NCI-H2029 treated with DMSO at 0.1 percent for 48 hours (cell line): ENCODE results near the gene DMPK.
A peak's percentile ranks its signal among the peaks of the same experiment; 100 is the strongest.

Source experiments
- DNase-seq: peaks from one replicate; lab custom pipeline; 2025; lab: John Stamatoyannopoulos, UW

The DMPK gene, protein sequence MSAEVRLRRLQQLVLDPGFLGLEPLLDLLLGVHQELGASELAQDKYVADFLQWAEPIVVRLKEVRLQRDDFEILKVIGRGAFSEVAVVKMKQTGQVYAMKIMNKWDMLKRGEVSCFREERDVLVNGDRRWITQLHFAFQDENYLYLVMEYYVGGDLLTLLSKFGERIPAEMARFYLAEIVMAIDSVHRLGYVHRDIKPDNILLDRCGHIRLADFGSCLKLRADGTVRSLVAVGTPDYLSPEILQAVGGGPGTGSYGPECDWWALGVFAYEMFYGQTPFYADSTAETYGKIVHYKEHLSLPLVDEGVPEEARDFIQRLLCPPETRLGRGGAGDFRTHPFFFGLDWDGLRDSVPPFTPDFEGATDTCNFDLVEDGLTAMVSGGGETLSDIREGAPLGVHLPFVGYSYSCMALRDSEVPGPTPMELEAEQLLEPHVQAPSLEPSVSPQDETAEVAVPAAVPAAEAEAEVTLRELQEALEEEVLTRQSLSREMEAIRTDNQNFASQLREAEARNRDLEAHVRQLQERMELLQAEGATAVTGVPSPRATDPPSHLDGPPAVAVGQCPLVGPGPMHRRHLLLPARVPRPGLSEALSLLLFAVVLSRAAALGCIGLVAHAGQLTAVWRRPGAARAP

DNA sequence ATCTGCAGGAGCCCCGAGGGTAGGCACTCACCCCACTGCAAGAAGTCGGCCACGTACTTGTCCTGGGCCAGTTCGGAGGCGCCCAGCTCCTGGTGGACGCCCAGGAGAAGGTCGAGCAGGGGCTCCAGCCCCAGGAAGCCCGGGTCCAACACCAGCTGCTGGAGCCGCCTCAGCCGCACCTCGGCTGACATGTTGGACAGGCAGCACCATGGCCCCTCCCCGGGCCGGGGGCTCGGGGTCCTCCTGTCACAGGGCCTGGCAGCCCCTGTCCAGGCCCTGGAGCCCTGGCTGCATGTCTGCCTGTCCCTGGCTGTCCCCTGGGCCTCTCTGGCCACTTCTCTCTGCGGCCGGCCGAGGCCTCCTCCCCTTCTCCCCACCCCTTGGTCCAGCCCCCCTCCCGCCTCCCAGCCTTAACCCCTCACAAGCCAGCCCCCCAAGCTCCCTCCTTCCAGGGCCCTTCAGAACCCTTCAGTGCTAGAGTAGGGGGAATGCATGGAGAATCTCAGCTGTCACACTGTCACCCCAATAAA lies at the start of gene DMPK:
DMPK (minus strand) TSS at position 329 of the 530 bp plus-strand sequence; CDS start at position 191, 138 bp downstream.
- no peak for DNase-seq

DNA sequence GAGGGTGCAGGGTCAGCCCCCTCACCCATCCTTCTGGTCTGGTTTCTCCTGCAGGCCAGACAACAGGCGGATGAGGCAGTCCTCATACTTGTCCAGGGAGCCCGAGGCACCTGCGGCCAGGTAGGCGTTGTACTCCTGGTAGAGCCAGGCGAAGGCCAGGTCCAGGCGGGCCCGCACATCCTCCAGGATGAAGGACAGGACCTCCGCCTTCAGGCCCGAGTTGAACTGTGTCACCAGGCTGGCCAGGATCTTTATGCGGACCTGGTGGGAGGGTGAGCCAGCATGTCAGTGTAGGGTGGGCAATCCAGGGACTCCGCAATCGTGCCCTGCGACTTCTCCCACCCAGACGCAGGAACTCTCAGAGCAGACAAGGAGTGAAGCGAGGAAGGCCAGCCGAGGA lies 46.7 kb upstream of the DMPK start:
- DNase-seq = no peak

DNA sequence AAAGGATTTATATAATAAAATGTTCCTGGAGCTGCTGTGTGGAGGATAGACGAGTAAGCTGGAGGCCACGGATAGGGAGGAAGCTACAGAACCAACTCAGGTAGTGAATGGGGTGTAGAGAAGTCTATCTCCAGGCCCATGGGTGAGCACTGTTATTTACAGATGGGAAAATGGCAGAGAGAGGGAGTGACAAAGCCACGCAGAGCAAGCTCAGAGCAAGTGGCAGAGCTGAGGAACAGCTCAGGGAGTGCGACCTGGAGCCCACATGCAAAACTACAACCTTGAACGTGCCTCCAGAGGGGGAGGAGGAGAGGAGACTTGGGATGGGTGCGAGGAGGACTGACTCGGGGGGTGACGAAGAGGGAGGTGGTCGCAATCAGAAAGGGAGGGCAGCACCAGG lies 46.2 kb upstream of the DMPK start:
- no peak for DNase-seq

DNA sequence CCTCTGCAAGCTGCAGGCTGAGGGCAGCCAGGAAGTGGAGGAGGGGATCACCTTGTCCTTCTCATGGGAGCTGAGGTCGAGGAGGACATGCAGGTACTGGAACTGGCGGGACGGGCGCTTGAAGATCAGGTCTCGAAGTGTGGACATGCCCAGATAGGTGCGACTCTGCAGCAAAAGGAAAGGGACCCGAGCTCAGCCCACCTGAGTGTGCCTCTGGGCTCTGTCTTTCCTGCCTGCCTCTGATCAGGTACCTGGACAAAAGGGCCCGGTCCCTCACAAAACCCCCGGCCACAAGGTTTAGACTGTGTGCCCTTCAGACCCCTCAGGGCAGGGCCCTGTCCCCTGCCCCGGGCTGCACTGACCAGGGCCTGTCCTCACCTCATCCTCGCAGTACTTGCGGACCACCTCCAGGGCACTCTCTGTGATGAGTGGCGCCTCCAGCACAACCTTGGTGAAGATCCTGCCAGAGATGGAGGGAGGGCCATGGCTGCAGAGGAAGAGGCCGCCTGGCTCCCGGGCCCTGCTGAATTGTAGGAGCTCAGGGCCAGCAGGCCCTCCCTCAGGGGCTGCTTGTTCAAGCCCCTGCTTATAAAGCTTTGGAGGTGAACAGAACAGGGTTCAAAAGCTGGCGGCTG lies 45.3 kb upstream of the DMPK start:
- DNase-seq = no peak

DNA sequence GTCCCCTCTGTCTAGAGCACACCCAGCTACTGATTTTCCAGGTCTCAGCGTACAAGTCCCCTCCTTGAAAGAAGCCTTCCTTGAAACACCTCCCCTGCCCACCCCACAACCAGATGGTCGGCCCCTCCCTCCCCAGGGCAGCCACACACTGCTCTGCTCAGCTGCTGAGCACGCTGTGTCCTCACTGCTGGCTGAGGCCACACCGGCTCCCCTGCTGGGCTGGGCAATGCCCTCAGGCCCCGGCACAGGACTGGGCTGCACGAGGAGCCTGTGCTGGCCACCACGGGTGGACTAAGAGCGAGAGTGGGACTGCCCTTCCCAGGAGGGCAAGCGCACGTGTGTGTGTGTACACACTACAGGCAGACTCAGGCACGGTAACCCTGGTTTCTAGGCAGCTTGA lies 44.6 kb upstream of the DMPK start:
- no peak for DNase-seq

DNA sequence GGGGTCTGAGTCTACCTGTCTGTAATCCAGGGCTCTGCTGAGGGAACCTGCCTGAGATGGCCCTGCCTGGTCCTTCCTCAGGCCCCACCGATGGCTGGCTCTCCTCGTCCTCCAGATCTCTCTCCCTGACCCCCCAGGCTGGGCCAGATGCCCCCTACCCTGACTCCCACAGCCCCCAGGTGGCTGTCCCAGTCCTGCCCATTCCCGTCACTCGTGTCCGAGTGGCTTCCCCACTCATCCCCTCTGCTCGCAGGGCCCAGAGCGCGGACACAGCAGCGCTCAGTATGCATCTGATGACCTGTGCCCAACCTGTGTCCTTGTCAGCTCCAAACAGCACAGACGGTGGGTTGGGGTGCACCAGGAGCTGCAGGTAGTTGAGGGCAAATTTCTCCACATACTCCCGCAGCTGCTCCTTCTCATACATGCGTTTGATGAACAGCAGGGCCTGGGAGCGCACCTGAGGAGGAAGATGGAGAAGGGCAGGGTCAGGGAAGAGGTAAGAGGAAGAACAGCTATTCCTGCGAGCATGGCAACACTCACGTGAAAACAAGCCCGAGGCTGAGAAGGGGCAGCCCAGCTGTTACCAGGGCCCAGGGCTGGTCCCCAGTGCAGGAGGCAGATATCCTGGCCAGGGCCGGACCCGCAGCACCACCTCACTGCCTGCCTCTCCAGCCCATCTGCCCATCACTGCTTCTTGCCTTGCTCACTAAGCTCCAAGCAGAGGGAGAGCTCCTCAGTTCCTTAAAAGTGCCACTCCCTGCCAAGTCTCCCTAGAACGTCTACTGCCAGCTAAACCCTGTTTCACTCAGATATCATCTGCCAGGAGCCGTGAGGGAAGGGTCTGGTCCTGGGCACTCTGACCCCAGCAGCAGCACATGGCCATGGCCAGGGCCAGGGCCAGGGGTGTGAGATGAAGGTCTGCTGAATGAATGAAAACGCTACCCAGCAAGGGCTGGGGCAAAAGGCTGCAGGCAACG lies 43.9 kb upstream of the DMPK start:
- DNase-seq = no peak

DNA sequence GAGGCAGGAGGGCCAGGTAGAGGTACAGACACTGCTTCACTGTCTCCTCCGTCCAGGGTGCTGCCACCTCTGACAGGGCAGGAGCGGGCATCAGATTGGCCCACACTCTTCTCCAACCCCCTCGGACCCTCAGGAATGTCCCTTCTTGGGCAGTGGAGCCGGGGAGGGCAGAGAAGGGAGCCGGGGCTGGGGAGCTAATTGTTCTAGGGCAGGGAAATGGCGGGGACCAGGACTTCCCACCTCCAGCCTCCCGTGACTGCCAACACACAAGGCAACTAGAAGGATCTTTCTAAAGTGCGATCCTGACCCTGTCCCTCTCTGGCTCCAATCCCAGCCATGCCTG lies 42.9 kb upstream of the DMPK start:
- no peak for DNase-seq

DNA sequence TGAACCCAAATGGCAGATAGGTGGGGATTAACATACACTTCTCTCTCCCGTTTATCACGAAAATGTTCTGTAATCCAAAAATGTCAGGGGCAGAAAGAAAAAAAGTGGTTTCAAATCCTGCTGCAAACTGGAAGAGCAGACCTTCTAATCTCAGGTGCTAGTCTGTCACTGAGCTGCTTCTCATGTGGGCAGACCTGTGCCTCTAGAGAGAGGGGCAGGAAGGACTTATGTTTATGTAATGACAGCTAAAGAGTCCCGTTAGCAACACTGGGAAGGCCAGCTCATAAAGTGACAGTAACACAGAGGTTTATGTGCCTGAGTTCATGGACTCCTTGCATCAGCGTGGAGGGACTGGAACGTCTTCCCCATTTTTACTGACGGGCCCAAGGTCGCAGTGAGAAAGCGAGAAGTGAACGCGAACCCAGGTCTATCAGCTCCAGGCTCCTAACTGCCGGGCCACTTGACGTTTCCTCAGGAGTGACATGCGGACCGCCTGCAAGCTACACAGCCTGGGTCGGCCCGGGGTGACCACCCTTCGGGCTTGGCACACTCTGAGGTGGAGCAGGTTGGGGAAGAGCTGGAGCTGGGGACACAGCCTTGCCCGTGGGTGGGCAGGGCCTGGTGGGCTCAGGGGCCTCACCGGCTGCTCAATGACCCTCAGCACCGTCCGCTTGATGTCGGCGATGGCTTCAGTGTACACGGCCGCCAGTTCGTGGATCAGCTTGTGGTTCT lies 42.4 kb upstream of the DMPK start:
- DNase-seq = no peak

DNA sequence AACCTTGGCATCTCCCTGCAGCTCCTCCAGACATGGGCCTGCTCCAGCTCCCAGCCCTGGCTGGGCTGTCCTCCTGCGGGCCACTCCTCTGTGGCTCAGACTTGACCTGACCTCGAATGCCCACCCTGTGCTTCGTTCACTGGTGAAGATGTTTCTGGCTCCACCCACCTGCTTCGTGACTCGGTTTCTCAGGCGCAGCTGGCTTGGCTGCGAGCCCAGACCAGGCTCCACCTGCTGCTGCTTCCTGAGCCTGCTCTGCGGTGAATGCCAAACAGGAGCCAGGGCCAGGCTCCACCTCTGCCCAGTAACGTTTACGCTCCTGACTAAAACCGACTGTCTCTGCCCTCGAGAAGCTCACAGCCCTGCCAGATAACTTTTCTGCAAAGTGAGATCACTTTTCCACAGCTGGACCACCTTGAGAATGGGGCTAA lies 41.8 kb upstream of the DMPK start:
- DNase-seq = peak; percentile 34

DNA sequence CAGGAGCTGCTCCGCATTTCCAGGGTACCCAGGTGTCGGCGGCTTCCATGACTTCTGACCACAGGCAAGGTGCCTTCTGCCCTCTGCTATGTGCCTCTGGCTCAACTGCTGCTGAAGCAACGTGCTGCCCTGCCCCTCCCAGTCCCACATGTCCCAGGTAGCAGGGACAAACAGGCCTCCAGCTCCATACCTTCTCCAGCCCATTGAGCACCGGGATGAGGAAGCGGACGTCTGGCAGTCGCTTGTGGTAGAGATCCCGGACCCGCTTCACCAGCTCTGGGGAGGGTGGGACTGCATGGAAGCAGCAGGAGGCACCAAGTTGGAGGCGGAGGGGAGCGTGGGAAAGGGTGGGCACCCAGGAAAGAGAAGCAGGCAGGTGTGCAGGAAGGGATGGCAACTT lies 40.9 kb upstream of the DMPK start:
- DNase-seq = no peak

DNA sequence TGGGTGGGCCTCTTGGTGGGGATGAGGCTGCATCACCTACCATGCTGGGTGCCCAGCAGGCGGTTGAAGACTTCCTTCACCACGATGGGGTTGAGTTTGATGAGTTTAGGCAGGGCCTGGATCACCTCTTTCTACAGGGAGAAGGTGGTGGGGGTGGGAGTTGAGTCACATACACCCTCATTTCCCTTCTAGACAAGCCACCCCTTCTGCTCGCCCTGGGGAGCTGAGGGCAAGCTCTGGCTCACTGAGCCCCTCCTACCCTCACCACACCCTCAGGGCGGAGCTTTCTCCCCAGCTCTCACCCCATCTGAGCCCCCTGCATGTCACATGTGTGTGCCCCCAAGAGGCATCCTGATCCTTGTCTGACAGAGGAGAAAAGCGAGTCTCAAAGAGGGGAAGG lies 40.4 kb upstream of the DMPK start:
- no peak for DNase-seq

DNA sequence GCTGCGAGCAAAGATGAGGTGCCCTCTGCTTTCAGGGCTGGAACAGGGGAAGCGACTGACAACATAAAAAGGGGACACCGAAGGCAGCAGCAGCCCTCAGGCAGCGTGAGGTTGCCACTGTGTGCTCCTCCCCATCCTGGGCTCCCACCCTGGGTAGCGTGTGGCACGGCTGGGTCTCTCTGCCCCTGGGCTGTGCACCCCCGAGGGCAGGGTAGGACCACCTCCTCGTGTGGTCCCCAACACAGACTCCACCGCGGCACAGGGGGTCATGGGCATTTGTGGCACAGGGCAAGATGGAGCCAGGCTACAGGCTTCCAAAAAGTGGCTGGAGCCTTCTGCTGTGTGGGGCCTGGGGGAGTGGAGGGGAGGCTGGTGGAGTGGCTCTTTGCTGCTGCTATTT lies 39.3 kb upstream of the DMPK start:
- DNase-seq = no peak

DNA sequence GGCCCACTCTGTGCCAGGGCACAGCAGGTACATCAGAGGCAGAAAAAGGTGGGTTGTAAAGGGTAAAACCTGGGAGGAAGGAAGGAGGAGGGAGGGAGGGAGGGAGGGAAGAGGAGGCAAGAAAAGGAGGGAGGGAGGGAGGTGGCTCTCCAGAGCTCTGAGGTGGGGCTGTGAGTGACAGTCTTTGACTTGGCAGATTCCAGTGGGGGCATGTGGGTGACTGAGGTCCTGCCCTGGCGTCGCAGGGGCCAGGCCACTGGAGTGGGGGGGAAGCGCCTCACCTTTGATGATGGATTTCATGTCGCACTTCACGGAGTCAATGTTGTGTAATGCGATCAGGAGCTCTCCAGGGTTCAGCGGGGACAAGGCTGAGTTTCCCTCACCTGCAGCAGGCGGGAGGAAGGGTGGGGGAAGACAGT lies 38.8 kb upstream of the DMPK start:
- DNase-seq = no peak

DNA sequence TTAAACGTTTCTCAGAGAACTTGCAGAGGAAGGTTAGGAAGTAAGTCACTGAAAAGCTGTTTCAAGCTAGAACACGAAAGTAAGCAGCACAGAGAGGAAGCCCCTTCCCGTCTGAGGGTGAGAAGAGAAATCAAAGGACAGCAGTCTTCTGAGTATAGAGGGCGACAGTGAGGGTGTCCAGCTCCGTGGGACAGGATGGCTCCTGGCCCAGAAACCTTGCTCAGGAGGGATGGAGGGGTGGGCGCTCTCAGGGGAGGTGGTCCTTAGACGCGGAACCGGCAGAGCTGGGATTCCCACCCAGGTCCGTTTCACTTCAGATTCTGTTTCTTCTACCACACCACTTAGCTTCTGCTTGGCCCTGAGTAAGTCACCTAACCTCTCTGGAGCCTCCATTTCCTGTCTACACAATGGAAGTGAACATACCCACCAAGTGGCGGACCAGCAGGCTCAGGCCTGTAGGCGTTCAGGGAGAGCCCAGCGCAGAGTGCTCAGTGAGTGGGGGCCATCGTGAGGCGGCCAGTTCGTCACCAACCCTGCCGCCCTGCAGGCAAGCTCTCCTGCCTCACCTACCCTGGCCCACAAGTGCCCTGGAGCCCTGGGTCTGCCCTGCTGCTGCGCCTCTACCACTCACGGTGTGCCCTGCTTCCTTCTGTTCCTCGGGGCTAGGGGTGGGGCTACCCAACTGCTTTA lies 38.3 kb upstream of the DMPK start:
- no peak for DNase-seq

DNA sequence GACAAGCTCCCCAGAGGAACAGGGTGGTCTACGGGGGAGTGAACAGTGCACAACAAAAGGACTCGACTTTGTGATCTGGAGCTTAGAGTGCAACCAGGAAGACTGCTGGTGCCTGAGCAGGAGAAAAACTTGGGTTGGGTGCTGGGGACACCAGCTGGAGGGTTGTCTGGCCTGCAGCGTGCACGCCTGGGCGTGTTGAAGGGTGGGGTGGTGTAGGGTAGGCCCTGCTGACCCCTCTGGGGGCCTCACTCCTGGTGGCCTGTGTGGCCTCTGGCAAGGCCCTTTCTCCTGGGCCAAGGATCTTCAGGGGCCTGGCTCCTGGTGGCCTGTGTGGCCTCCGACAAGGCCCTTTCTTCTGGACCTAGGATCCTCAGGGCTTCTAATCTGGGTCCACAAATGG lies 37.5 kb upstream of the DMPK start:
- no peak for DNase-seq

DNA sequence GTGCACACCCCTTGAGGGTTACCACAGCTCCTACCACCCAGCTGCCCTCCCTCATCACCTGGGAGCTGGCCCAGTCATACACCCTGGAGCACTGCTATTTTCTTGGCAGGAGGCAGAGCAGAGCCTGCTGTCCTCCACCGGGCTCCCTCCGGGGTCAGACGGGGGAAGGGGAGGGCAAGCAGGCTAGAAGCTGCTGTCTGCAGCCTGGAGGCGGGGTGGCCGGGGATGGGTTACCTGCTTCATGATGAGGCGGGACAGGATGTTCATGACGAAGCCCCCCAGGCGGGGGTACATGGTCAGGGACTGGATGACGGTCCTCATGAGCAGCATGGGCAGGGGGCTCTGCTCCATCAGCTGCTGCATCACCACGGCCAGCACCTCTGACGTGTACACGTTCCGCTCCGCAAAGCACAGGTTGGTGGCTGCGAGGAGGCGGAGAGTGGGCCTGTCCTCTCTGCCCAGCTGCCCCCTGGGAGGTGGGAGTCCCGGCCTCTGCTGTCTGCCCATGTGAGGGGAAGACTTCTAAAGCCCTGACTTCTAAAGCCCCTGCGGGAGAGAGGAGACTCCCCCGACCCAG lies 35.5 kb upstream of the DMPK start:
- DNase-seq = no peak

DNA sequence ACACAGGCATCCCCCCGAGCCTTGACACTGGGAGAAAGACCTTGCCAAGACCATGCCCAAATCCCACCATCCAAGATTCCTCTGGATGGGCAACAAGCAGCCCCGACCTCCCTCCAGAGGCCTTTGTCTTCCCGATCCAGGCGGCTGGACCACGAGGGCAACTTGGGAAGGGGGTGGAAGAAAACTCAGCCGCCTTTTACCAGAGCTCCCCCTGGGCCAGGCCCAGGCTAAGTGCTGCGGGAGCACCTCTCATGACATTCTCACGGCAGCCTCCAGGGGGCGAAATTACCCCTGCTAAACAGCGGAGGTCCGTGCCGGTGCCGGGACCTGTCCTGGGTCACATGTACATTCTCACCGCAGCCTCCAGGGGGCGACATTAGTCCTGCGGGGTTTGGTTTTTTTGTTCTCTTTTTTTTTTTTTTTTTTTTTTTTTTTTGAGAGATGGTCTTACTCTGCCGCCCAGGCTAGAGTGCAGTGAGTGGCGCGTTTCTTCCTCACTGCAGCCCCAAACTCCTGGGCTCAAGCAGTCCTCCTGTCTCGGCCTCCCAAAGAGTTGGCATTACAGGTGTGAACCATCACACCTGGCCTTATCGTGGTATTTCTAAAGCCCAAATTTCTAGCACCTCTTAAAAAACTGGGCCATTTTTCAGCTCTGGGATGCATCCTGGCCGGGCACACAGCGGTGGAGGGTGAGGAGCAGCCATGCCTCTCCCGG lies 34.9 kb upstream of the DMPK start:
- peak; percentile 66 for DNase-seq

DNA sequence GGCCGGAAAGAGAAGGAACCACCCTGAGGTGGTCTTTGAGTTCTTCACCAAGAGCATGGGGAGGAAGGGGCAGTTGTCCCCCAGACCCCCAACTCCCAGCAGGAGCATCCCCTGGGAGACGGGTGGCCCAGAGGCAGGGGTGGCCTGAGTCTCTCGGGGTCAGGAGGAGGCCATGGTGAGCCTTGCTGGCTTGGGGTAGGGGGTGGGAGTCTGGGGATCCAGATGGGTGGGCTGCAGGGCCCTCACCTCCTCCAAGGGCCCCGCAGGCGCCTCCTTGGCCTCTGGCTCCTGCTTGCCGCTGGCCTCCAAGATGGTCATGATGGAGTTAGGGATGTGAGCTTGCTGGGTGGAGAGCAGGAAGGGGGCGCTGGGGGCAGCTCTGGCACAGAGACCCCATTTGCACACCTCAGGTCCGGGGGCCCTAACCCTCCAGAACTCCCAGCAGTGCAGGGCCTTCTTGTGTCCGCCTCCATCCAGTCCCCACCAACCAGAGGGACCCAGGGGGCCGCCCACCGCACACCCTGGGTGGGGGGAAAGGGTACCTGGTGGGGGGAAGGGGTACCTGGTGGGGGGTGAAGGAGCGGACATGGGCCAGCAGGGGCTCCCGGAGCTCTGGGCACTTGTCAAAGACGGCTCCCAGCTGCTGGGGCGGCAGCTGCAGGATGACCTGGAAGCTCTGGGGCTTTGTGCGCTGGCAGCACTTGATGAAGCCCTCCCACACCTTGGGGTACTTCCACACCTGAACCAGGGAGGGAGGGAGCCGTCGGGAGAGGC lies 34.1 kb upstream of the DMPK start:
- DNase-seq = no peak
